GM18502 (cell line): Measurements from ENCODE around the gene PPIP5K1.
"Not testable (repeated sequence)": the region's sequence is repeated elsewhere in the genome, so short reads cannot be mapped to it uniquely, and the experiment has no call there.

Experiments
- ATAC-seq: cut with Tn5 transposase; IDR thresholded peaks from one replicate; pipeline ENCODE4 v1.9.1; 2021; ENCODE audit warnings: mild to moderate bottlenecking; ENCODE audit not compliant: unreplicated experiment, poor library complexity

The PPIP5K1 gene

GRCh38 chr15:43547539-43547938 lies 42.5 kb downstream of the PPIP5K1 start:
- ATAC-seq: no peak

GRCh38 chr15:43545426-43545825 lies 44.6 kb downstream of the PPIP5K1 start:
- no peak for ATAC-seq

GRCh38 chr15:43544266-43544665 lies 45.7 kb downstream of the PPIP5K1 start:
- ATAC-seq: no peak

GRCh38 chr15:43541785-43542184 lies 48.2 kb downstream of the PPIP5K1 start:
- no peak for ATAC-seq

- no peak for ATAC-seq
These were observed 51.9 kb downstream of the PPIP5K1 start for GRCh38 chr15:43538091-43538490.

GRCh38 chr15:43534897-43535296 lies 55.1 kb downstream of the PPIP5K1 start:
- no peak for ATAC-seq

GRCh38 chr15:43532826-43533225 lies 57.2 kb downstream of the PPIP5K1 start:
- ATAC-seq: not testable (repeated sequence)

GRCh38 chr15:43531018-43531670 lies 58.9 kb downstream of the PPIP5K1 start:
- no peak for ATAC-seq

- no peak for ATAC-seq
These were observed 60.2 kb downstream of the PPIP5K1 start for GRCh38 chr15:43529587-43530345.

GRCh38 chr15:43529141-43529540 lies 60.9 kb downstream of the PPIP5K1 start:
- no peak for ATAC-seq

- no peak for ATAC-seq
These were observed 61.4 kb downstream of the PPIP5K1 start for GRCh38 chr15:43528542-43529007.

GRCh38 chr15:43527802-43528541 lies 62.0 kb downstream of the PPIP5K1 start:
- ATAC-seq: no peak

- no peak for ATAC-seq
These were observed 62.8 kb downstream of the PPIP5K1 start for GRCh38 chr15:43527016-43527801.

GRCh38 chr15:43526261-43526930 lies 63.6 kb downstream of the PPIP5K1 start:
- ATAC-seq: no peak

- ATAC-seq: no peak
These were observed 64.9 kb downstream of the PPIP5K1 start for GRCh38 chr15:43525131-43525530.

GRCh38 chr15:43524254-43524845 lies 65.7 kb downstream of the PPIP5K1 start:
- ATAC-seq: no peak

- no peak for ATAC-seq
These were observed 66.4 kb downstream of the PPIP5K1 start for GRCh38 chr15:43523646-43524045.

- no peak for ATAC-seq
These were observed 67.8 kb downstream of the PPIP5K1 start for GRCh38 chr15:43522247-43522646.

GRCh38 chr15:43521419-43521818 lies 68.6 kb downstream of the PPIP5K1 start:
- no peak for ATAC-seq
